HG02798 (cell line): ENCODE data around the gene TMEM238.

Source experiments
- ATAC-seq: cut with Tn5 transposase; IDR thresholded peaks from one replicate; pipeline ENCODE4 v1.9.1; 2021; ENCODE audit warnings: mild to moderate bottlenecking; ENCODE audit not compliant: unreplicated experiment, poor library complexity

Gene TMEM238

DNA sequence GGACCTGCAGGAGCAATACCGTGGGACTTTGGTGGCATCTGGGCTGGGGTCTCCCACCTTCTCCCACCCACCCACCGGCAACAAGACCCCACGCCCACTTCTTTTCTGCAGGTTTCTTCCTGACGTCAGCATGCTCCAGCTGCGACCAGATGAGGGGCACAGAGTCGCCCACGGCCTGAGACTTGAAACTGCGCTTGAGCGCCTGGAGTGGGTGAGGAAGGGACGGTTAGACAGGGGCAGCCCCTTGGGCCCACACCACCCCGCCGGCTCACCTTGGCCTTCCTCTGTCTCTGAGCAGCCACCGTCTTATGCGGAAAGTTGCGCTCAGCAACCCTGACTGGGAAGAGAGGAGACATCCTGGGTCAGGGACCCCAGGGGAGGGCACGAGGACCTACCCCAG, 23.2 kb downstream of the TMEM238 start:
- no peak for ATAC-seq

DNA sequence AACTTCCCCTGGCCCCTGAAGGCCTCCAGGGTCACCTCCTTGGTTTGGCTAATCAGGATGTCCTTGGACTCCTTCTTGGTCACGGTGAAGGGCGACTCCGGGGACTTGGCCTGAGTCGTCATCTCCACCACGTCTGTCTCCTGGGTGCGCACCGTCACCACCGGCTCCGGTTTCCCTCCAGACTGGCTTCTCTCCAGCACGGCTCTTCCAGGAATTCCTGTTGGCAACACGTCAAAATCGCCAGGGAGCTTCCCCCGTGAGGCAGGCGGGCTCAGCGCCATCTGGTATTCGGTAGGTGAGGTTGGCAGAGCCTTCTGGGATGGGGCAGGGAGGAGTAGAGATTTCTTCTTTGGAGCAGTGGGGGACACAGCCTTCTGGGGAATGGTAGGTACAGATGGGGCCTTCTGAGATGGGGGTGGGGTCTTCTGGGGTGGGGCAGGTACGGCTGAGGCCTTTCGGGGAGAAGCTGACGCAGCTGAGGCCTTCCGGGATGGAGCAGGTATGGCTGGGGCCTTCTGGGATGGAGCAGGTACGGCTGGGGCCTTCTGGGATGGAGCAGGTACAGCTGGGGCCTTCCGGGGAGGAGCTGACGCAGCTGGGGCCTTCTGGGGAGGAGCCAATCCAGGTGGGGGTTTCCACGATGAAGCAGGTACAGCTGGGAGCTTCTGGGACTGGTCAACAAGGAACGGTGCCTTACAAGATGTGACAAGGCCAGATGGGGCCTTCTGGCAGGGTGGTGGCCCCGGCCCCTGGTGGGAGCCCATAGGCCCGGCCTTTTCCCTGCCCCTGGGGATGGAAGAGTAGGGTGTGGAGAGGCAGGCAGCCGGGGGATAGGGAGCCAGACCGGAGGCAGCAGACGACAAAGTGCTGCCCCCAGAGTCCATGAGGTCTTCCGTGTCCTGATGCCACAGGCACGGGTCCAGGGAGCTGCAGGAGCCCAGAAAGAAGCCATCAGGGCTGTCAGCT, 24.9 kb downstream of the TMEM238 start:
- ATAC-seq, result no peak

DNA sequence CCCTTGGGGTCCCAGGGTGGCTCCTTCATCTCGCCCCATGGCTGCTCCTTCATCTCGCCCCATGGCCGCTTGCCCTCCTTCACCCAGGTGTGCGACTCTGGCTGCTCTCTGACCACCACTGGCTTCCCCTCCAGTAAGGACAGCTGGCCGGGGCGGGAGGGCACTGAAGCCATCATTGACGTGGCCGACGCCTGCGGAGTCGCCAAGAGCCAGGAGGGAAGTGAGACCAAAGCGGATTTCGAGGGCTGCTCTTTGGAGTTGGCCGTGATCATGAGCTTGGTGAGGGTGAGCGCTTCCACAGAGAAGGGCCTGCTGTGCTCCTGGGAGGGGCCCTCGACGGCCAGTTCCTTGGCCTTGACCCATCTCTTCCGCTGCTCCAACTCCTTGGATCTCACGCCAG, 25.6 kb downstream of the TMEM238 start:
- no peak for ATAC-seq

DNA sequence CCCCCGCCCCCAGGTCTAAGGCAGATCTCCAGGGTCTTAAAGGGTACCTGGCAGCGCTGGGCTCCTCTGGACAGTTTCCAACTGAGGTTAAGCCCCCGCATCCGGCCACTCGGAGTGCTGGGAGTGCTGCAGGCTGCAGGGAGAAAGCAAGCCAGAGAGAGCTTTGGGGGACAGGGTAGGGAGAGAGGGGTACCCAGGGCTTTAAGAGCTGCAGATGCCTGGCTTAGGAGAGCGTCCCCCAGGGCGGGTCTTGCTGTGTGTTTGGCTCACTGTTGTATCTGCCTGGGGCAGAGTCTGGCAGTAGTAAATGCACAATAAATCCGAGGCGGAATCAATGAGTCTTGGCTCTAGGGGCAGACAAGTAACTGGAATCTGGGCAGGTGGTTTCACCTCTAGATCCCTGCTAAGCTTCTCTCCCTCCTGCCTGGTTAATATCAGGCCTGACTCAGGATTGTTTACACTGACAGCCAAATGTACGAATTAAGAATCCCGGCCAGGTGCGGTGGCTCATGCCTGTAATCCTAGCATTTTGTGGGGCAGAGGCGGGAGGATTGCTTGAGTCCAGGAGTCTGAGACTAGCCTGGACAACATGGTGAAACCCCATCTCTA, 28.8 kb downstream of the TMEM238 start:
- no peak for ATAC-seq

DNA sequence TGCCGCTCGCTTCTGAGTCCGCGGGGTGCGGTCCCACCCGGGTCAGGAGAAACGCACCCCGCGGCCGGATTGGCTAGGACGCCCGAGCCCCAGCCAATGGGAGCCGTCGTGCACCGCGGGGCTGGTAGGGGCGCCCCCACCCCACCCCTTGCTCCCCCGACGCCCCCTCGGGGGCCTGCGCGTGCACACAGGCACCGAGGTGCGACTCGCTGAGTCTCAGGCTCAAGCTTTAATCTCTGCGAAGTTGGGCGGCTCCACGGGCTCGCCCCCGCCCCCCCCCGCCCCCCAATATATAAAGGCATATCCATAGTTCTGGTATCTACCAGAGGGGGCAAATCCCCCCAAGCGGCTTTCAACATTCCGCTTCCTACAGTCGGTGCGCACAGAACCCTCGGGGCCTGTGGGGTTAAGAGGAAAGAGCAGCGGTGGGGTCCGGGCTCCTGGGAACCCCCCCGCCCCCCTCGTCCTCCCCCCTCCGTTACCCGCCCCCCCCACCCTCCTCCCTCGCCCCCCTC, 29.3 kb downstream of the TMEM238 start, which contains the start of gene COX6B2:
COX6B2 (minus strand) TSS at position 22 of the 515 bp plus-strand sequence. CDS start 198 bp downstream, outside the sequence.
- ATAC-seq, result no peak

DNA sequence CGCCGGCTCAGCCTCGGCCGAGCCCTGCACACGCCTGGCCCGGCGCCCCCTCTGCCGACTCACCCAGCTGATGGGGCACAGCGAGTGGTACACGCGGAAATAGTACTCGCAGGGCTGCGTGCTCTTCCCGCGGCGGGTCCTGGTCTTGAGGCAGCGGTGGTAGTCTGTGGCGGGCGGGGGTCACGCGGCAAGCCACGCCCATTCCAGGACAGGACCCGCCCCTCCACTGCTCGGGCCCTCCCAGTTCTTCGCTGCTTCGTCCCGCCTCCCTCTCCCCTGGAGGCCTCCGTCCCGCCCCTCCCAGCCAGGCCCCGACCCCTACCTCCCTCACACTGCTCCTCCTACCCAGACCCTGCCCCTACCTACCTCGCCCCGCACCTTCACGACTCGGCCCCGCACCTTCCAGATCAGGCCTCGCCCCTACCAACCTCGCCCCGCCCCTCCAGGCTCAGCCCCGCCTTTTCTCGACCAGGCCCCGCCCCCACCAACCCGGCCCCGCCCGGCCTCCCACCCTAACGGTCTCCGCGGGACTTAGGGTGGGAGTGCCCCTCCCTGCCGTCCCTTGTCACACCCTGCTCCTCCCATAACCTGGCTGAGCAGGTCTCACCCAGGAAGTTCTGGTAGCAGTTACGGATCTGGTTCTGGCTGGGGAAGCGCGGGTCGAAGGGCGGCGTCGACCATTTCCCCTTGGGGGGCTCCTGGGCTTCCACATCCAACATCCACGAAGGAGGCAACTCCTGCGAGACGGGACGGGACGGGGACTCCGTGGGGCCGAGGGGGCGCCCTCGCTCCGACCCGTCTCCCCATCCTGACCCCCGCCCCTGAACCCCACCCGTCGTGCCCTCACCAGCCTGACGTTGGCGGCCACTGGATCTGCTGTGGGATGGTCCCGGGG, 30.0 kb downstream of the TMEM238 start:
- ATAC-seq, result no peak

DNA sequence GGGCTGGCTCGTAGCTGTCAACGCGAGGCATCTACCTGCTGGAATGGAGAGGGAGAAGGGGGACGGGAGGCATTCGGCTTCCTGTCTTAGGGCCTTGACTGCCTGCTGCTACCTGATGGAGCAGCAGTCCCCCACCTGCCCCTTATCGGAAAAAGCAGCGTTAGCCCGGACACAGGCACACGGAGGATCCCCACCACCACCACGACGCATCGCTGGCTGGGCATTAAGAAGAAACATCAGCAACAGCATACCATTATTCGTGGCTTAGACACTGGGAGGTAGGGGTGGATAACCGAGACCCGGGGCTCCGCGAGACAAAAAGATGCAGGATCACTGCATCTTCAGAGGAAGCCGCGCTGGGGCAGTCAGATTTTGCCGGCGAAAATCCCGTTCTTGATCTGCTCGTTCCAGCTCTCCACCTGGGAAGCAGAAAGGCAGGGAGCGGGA, 30.7 kb downstream of the TMEM238 start:
- no peak for ATAC-seq

DNA sequence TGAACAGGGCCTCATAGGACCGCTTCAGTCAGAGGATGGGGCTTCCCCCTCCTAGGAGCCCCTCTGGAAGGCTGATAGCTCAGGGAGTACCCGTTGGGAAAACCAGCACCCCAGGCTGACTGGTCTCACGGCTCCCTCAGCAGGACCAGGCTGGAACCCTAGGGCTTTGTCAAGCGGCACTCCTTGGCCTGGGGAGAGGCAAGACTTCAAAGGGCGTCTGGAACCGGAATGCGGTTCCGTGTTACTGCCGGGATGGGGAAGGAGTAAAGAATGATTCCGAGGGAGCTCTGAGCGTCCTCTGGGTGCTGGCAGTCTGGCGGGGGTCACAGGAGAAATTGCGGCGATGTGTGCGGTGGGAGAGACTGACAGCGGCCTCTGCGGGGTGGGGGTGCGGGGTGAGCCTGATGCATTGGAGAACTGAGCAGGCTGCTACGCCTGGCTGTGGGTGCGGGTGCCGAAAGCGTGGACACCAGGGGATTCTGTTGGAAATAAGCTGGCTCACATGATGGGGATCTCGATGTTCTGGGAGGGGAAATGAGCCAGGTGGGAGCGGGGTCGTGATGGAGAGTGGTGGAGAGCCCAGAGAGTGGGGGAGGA, 31.4 kb downstream of the TMEM238 start:
- no peak for ATAC-seq

DNA sequence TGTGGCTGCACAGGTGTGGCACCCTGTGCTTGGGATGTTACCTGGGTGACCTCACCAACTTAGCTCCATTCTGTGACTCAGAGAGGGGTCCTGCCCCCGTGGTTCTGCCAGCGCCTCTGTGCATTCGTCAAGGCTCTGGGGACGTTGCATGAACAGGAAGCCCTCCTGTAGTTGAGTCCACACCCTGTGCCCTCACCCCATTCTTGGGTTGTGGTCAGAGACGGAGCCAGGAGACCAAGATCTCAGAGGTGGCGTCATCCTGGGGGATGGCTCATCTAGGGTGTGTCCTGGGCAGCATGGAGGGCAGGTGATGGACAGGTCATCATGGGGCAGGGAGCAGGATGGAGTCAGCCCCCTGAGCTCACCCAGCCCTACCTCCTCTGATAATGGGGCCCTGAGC, 32.1 kb downstream of the TMEM238 start:
- ATAC-seq, result no peak

DNA sequence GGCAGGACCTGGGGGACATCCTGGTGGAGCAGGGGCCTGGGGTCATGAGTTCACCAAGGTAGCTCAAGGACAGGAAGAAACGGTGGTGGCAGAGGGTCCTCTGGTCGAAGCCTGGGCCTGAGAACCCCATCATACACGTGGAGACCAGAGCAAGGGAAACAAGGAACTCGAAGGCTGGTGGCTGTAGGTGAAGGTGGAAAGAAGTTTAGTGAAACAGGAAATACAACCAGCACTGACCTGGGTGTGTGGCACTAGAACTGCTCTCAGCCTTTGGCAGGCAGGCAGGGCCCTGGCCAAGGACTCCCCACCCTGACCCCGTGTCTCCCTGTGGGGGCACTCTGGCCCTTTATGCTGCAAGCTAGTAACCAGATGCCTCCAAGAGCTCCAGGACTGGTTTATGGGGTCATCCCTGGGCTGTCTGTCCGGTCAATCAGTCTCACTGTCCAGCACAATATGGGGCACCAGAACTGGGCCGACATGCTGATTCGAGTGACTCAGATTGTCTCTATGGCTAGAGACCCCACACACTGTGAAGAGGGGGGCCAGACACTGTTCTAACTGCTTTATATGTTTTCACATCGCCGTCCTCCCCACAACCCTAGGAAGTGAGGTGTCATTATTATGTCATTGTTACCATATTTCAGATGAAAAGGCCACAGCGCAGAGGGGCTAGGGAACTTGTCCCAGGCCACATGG, 33.3 kb downstream of the TMEM238 start:
- no peak for ATAC-seq

DNA sequence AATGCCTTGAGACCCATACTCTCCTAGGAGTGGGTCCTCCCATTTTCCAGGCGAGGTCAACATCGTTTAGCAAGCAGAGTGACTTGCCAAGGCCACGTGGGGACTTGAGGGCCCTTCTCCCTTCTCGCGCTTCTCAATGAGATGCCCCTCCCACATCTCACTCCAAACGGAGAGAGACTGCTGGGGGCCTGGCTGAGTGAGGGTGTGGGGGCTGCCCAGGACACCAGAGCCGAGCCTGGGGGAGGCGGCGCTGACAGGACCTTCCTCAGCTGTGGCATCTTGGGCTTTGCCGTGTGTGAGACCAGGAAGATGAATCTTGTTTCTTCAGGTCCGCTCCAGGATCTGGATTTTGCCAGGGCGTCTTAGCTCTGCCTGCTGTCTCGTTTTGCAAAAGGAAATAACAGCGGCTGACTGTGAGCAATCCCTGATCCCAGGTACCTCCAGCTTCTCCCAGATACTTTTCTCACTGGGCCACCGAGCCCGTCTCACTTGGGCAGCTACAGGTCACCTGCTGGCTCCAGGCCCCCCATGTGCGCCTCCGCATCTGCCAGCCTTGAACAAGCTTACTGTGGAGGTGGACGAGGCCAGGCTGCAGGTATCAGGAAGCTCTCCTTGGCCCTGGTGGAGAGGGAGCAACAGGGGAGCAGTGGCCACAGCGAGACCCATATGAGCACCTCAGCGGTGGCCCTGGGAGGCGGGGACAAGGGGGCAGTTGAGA, 35.6 kb downstream of the TMEM238 start:
- no peak for ATAC-seq

DNA sequence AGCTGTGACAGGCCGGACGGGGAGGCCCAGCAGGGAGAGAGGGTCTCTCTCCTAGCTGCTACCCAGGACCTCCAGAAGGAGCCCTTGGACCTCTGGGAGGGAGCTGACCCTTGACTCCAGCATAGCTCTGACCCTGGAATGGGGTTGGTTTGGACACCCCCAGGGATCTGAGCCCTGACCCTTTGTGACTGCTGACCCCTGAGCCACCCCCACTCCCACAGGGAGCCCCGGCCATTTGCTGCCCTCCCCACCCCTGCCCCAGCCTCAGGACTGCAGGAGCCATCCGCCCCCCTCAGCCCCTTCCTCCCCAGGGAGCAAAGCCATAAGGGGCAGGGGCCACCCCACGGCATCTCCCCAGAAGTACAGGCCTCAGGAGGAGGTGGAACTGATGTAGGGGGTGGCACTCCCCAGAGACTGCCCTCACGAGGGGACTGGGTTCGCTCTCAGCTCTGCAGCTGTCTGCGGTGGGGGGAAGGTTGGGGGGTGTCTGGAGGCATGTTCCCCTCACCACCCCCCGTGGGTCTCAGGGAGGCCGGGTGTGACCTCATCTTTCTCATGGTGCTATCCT, 36.6 kb downstream of the TMEM238 start:
- no peak for ATAC-seq

DNA sequence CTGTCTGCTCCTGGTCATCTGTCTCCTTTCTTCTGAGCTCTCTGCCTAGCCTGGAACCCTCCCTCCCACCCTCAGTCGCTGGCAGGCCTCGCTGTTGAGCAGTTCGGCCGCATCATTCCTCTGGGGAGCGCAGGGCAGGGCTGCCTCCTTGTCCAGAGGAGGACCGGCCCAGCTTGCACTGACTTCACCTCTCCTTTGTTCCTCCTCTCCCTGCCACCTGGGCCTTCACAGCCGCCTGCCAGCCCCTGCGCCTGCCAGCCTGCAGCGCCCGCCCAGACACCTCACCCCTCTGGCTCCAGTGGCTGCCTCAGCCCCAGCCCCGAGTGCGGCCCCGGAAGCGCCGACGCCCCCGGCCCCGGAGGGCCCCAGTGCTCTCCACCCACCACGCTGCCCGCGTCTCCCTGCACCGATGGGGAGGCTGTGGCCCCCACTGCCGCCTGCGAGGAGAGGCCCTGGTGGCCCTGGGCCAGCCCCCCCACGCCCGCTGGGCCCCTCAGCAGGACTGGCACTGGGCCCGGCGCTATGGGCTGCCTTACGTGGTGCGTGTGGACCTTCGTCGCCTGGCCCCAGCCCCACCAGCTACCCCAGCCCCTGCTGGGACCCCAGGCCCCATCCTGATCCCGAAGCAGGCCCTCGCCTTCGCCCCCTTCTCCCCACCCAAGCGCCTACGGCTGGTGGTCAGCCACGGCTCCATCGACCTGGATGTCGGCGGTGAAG, 37.2 kb downstream of the TMEM238 start:
- no peak for ATAC-seq

DNA sequence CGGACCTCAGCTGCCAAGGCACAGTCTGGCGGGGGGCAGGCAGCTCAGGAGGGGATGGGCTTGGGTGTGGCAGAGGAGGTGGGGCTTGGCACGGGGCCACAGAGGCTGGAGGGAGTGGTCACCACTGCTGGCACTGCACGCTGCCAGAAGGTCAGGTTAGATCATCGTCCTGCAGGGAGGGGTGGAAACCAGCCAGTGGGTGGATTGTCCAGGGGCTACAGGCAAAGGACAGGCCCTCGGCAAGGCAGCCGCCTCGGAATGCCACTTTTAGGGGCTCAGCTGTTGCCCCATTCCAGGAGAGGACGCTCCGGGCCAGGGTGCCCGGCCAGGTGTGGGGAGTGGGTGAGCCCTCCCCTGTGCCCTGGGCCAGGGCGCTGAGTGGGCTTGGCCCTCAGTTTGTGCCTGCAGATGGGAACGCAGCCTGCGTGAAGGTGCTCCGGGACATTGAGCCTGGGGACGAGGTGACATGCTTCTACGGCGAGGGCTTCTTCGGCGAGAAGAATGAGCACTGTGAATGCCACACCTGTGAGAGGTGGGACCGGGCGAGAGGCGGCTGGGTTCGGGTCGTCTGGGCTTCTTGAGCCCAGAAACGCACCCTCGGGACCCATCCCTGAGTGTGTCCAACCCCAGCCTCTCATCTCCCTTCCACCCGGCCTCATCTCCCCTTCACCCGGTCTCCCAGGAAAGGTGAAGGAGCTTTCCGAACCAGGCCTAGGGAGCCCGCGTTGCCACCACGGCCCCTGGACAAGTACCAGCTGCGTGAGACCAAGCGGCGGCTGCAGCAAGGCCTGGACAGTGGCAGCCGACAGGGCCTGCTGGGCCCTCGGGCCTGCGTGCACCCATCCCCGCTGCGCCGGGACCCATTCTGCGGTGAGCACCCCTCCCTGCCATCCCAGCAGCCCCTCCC, 38.0 kb downstream of the TMEM238 start:
- ATAC-seq, result no peak

DNA sequence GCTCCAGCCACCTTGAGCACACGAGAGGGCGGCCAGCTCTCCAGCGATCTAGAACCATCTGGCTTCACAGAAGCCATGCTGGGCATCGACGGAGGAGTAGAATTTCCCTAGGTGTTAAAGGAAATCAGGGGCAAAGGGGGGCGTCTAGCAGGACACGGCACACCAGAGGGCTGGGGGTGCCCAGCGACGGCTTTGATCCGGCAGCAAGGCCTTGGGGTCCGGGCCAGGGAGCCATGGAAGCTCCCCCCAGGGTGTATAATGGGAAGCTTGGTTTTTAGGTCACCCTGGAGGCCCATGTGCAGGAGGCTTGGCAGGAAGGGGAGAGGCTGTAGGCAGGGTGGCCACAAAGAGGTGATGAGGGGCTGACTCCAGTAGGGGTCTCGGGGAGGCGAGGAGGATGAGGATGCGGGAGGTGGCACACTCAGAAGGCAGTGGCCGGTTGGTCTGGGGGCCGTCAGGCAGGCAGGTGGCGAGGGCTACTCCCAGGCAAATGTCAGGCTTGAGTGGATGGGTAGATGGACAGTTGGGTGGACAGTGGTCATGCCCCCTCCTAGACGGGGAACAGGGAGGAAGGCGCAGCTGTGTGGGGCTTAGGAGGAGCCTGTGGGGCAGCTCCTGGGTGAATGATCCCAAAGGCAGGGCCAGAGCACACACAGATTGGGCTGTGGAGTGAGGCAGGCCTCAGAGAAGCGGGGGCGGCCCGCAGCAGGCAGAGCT, 38.8 kb downstream of the TMEM238 start:
- ATAC-seq, result no peak

DNA sequence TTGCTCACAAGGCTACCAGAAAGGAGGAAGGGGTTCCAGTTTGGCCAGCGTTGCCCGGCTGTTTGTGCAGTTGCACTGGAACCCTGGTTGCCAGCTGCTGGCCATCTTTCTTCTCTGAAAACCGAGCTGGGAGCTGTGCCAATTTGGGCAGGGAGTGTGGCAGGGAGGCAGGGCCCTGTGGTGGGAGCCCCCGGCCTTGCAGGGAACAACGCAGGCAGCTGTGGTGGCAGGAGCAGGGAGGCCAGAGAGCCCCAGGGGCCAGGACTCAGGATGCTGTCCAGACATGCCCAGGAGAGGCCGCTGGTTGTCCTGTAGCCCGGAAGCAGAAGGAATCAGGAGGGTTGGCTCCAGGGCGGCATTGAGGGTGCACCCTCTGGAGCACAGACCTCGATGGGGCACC, 39.6 kb downstream of the TMEM238 start:
- ATAC-seq, result no peak
